ENCODE measurements around the gene CTBS.

CTBS gene

GRCh38 chr1:84506002-84506728, 68.1 kb downstream of the CTBS start, which contains the start of the genes GNG5 and SPATA1:
GNG5 (minus strand) TSS chr1:84506581; CDS start chr1:84506091, 490 bp downstream.
SPATA1 (plus strand) TSS chr1:84506386; CDS start chr1:84516360, 9,974 bp downstream.
- TF ChIP-seq CTCF (IDR thresholded peaks at IDR 0.05; ENCODE audit: extremely low read depth, missing control alignments) = no peak
- DNase-seq (ENCODE audit: low spot score) = peak; percentile 98

GRCh38 chr1:84505493-84506001, 68.7 kb downstream of the CTBS start:
- TF ChIP-seq CTCF (IDR thresholded peaks at IDR 0.05; ENCODE audit: extremely low read depth, missing control alignments) = no peak
- DNase-seq (ENCODE audit: low spot score) = peak; percentile 76

GRCh38 chr1:84504580-84505492, 69.4 kb downstream of the CTBS start:
- DNase-seq (ENCODE audit: low spot score) = no peak
- no peak for TF ChIP-seq CTCF (IDR thresholded peaks at IDR 0.05; ENCODE audit: extremely low read depth, missing control alignments)

GRCh38 chr1:84502927-84503326, 71.3 kb downstream of the CTBS start:
- no peak for TF ChIP-seq CTCF (IDR thresholded peaks at IDR 0.05; ENCODE audit: extremely low read depth, missing control alignments)
- DNase-seq (ENCODE audit: low spot score) = no peak
